B cell (primary cell): ENCODE results near the gene MPP4. TPM values are rescaled to one million over a fixed set of nuclear protein-coding genes. Genes with fewer than 3 reads are reported as not detected.

Experiments
- ATAC-seq: fragments of 200-7000 bp; cut with Tn5 transposase; one replicate; pipeline ENCODE4 v1.10.0; 2021; ENCODE audit warnings: low read depth, mild to moderate bottlenecking, moderate number of reproducible peaks, moderate library complexity
- CTCF ChIA-PET: fragments of 350-600 bp; sonication (Branson Sonifier 250); formaldehyde crosslinking; loops from one replicate; lab custom pipeline; 2021; ENCODE audit warnings: antibody characterized with exemption, inconsistent platforms; lab: Charles Lee
- POLR2A ChIA-PET: fragments of 350-600 bp; sonication (Branson Sonifier 250); formaldehyde crosslinking; loops from one replicate; lab custom pipeline; 2021; ENCODE audit warnings: antibody characterized with exemption; lab: Charles Lee
- DNase-seq: peaks from one replicate; pipeline ENCODE4 v3.0.0; 2013
- H2AFZ ChIP-seq: 2 replicates; pipeline ENCODE4 v1.6.1; 2012; ENCODE audit warnings: mild to moderate bottlenecking, low read depth, low read length; ENCODE audit not compliant: insufficient read depth, poor library complexity, severe bottlenecking
- H3K27ac ChIP-seq, 2 donors: 1 replicate in 1 of 2; 2 replicates in 1 of 2; pipeline ENCODE4 v1.5.1; 2012 to 2013; ENCODE audit warnings: low read length in 2 of 2, mild to moderate bottlenecking in 2 of 2, moderate library complexity in 1 of 2
- H3K27me3 ChIP-seq, 4 experiments: fragments of 200-600 bp in 1 of 4; sonication (generic) in 1 of 4; replicated peaks in 1 of 4; 1 replicate in 2 of 4; 2 replicates in 2 of 4; pipeline versions ENCODE4 v1.6.1 to v1.7.0; 2013 to 2016; ENCODE audit warnings: low read length in 3 of 4, mild to moderate bottlenecking in 2 of 4, mixed read lengths in 1 of 4, moderate library complexity in 1 of 4; ENCODE audit not compliant: insufficient read depth in 4 of 4, control insufficient read depth in 3 of 4; ENCODE audit errors: control extremely low read depth in 1 of 4
- H3K36me3 ChIP-seq, 2 experiments: replicated peaks in 1 of 2; 1 replicate in 1 of 2; 2 replicates in 1 of 2; pipeline versions ENCODE4 v1.6.1 to v1.7.1; 2013; ENCODE audit warnings: low read length in 1 of 2; ENCODE audit not compliant: insufficient read depth in 2 of 2, control insufficient read depth in 1 of 2; ENCODE audit errors: control extremely low read depth in 1 of 2, extremely low read depth in 1 of 2
- H3K4me1 ChIP-seq, 2 donors: fragments of 200-600 bp in 1 of 2; sonication (generic) in 1 of 2; 1 replicate in 1 of 2; 2 replicates in 1 of 2; pipeline versions ENCODE4 v1.5.1 to v1.6.1; 2013 to 2017; ENCODE audit warnings: low read length in 2 of 2; ENCODE audit not compliant: control insufficient read depth in 2 of 2, insufficient read depth in 2 of 2
- H3K4me2 ChIP-seq: replicated peaks from 2 replicates; pipeline ENCODE3; 2012; ENCODE audit warnings: mild to moderate bottlenecking, low read depth, low read length; ENCODE audit not compliant: poor library complexity, severe bottlenecking
- H3K4me3 ChIP-seq, 5 experiments: fragments of 200-600 bp in 1 of 5; sonication (generic) in 1 of 5; 1 replicate in 3 of 5; 2 replicates in 2 of 5; pipeline versions ENCODE4 v1.5.1 to v1.7.0; 2011 to 2016; ENCODE audit warnings: low read length in 4 of 5, mild to moderate bottlenecking in 4 of 5, low read depth in 2 of 5, control low read depth in 1 of 5, moderate library complexity in 1 of 5; ENCODE audit not compliant: insufficient read depth in 1 of 5; ENCODE audit errors: control extremely low read depth in 1 of 5, extremely low read depth in 1 of 5
- H3K79me2 ChIP-seq: fragments of 200-600 bp; sonication (generic); one replicate; pipeline ENCODE4 v1.6.0; 2016; ENCODE audit warnings: low read length; ENCODE audit not compliant: control insufficient read depth, insufficient read depth
- H3K9ac ChIP-seq: fragments of 200-600 bp; sonication (generic); 2 replicates; pipeline ENCODE4 v1.6.1; 2017; ENCODE audit warnings: mild to moderate bottlenecking, low read length, moderate library complexity
- H3K9me3 ChIP-seq, 3 donors: one replicate each; pipeline versions ENCODE4 v1.6.1 to v1.7.1; 2013; ENCODE audit warnings: low read length in 2 of 3; ENCODE audit not compliant: control insufficient read depth in 2 of 3, insufficient read depth in 1 of 3; ENCODE audit errors: control extremely low read depth in 1 of 3
- H4K20me1 ChIP-seq: 2 replicates; pipeline ENCODE4 v1.6.0; 2012; ENCODE audit warnings: mild to moderate bottlenecking, low read length; ENCODE audit not compliant: insufficient read depth, control insufficient read depth, poor library complexity, severe bottlenecking
- H3K27ac Mint-ChIP-seq: one replicate; pipeline ENCODE4 v1.8.0; 2021; ENCODE audit warnings: mixed read lengths
- H3K27me3 Mint-ChIP-seq: one replicate; pipeline ENCODE4 v1.8.0; 2021; ENCODE audit warnings: mixed read lengths
- H3K4me1 Mint-ChIP-seq: one replicate; pipeline ENCODE4 v1.8.0; 2021; ENCODE audit warnings: mixed read lengths
- H3K4me3 Mint-ChIP-seq: one replicate; pipeline ENCODE4 v1.8.0; 2021; ENCODE audit warnings: mixed read lengths
- H3K9me3 Mint-ChIP-seq: one replicate; pipeline ENCODE4 v1.8.0; 2022; ENCODE audit warnings: mixed read lengths; ENCODE audit not compliant: insufficient read depth
- CTCF ChIP-seq: fragments of 200-600 bp; IDR thresholded peaks from one replicate; pipeline ENCODE4 v1.8.0; 2022; ENCODE audit warnings: antibody characterized with exemption, mild to moderate bottlenecking
- EZH2 ChIP-seq: IDR thresholded peaks from 2 replicates; pipeline ENCODE4 v1.6.1; 2012; ENCODE audit warnings: borderline replicate concordance, low read depth, mild to moderate bottlenecking, moderate library complexity, low read length; ENCODE audit not compliant: insufficient read depth, poor library complexity, severe bottlenecking
- WGBS: methylation state at CpG from one replicate; pipeline ENCODE4 v1.1.5; 2013; ENCODE audit warnings: missing lambda C conversion rate; ENCODE audit not compliant: insufficient coverage; 5-methylcytosine and 5-hydroxymethylcytosine counted together
- intact Hi-C: fragments of 100-400 bp; cut with micrococcal nuclease; formaldehyde crosslinking; loops from one replicate; pipeline ENCODE4 v1.10.0; 2022
- polyA plus RNA-seq: library from polyadenylated mRNA; depleted of rRNA; stranded (reverse); fragments of >200 nt; gene quantifications from 2 replicates; pipeline ENCODE4 v1.2.3, GENCODE V29; 2012
- total RNA-seq, 2 donors: library from RNA; stranded (reverse); fragments of 120-200 nt in 1 of 2; gene quantifications; 1 replicate in 1 of 2; 2 replicates in 1 of 2; pipeline versions ENCODE4 v1.2.3 to v1.2.4, GENCODE V29; 2013 to 2022

The MPP4 gene
- total and polyA plus RNA-seq, 2 donors (not counting 1 experiment from before 2014, with no cell fraction given): not detected

- H3K27me3 Mint-ChIP-seq: no peaks in the 10 kb centered on the region
- intact Hi-C loops: no loop called here
Measured at GRCh38 chr2:201621293-201621999, 77.0 kb downstream of the MPP4 start.

More at GRCh38 chr2:201621293-201621999, 77.0 kb downstream of the MPP4 start:
- no peaks in the 10 kb centered on the region for H3K36me3 ChIP-seq
- POLR2A ChIA-PET: no interaction called here
- no peaks in the 10 kb centered on the region for H3K4me1 Mint-ChIP-seq
- TF ChIP-seq CTCF (no peak), EZH2 (no peak)
- H4K20me1 ChIP-seq: no peaks in the 10 kb centered on the region
- H3K79me2 ChIP-seq: no peaks in the 10 kb centered on the region
- no peak overlapping the region for H3K9ac ChIP-seq
- ATAC-seq (no peak), DNase-seq (no peak)
- H3K27me3 ChIP-seq: no peaks in the 10 kb centered on the region
- H2AFZ ChIP-seq: no peak overlapping the region
- no peak overlapping the region for H3K4me2 ChIP-seq
- CTCF ChIA-PET: no interaction called here
- H3K4me3 Mint-ChIP-seq: no peak overlapping the region
- no peaks in the 10 kb centered on the region for H3K9me3 ChIP-seq
- no peak overlapping the region for H3K27ac Mint-ChIP-seq
- H3K9me3 Mint-ChIP-seq: no peaks in the 10 kb centered on the region
- H3K4me3 ChIP-seq: no peak overlapping the region
- no peak overlapping the region for H3K27ac ChIP-seq
- no peaks in the 10 kb centered on the region for H3K4me1 ChIP-seq
- 96% methylated on average over 3 of the region's 4 CpGs for WGBS
